NT2/D1 (cell line): ENCODE results near the gene ODAD3.
"Not testable (repeated sequence)": the region's sequence is repeated elsewhere in the genome, so short reads cannot be mapped to it uniquely, and the experiment has no call there.

Experiments used
- DNase-seq: peaks from one replicate; pipeline ENCODE4 v3.0.0-alpha.2; 2011; ENCODE audit warnings: low read depth, low spot score
- H3K27me3 ChIP-seq: 2 replicates; pipeline ENCODE4 v1.6.0; 2011; ENCODE audit warnings: mild to moderate bottlenecking; ENCODE audit not compliant: insufficient read length, insufficient read depth
- H3K36me3 ChIP-seq: 2 replicates; pipeline ENCODE4 v1.6.1; 2011; ENCODE audit warnings: mild to moderate bottlenecking, low read length, mixed read lengths; ENCODE audit not compliant: insufficient read depth, insufficient read length
- H3K4me1 ChIP-seq: 2 replicates; pipeline ENCODE4 v1.5.1; 2011; ENCODE audit not compliant: insufficient read depth, insufficient read length
- H3K4me3 ChIP-seq: 2 replicates; pipeline ENCODE4 v1.5.1; 2011; ENCODE audit warnings: low read depth; ENCODE audit not compliant: insufficient read length
- H3K9ac ChIP-seq: 2 replicates; pipeline ENCODE4 v1.6.0; 2011; ENCODE audit warnings: low read depth; ENCODE audit not compliant: insufficient read length
- H3K9me3 ChIP-seq: 2 replicates; pipeline ENCODE4 v1.5.1; 2011; ENCODE audit warnings: mild to moderate bottlenecking, low read length; ENCODE audit not compliant: insufficient read depth
- SUZ12 ChIP-seq: IDR thresholded peaks from 2 replicates; pipeline ENCODE4 v1.6.1; 2011; ENCODE audit not compliant: insufficient read length, insufficient read depth; ENCODE audit errors: extremely low read depth
- YY1 ChIP-seq: IDR thresholded peaks from 2 replicates; pipeline ENCODE4 v1.6.1; 2011; ENCODE audit not compliant: insufficient read length, insufficient read depth
- ZNF274 ChIP-seq: IDR thresholded peaks from 2 replicates; pipeline ENCODE4 v1.6.1; 2011; ENCODE audit warnings: mild to moderate bottlenecking, low read depth, low read length

The ODAD3 gene

GRCh38 chr19:11465600-11465999 is 30.7 kb upstream of the ODAD3 start:
- no peaks in the 10 kb centered on the region for H3K9me3 ChIP-seq
- H3K27me3 ChIP-seq, result no peaks in the 10 kb centered on the region
- no peak for TF ChIP-seq ZNF274
- no peak for TF ChIP-seq YY1
- TF ChIP-seq SUZ12, result no peak
- H3K4me3 ChIP-seq, result no peak overlapping the region
- H3K4me1 ChIP-seq, result peaks cover 17% of the 10 kb centered on the region
- DNase-seq, result no peak
- H3K36me3 ChIP-seq, result no peaks in the 10 kb centered on the region
- no peak overlapping the region for H3K9ac ChIP-seq

GRCh38 chr19:11464333-11465265 is 29.7 kb upstream of the ODAD3 start:
- DNase-seq, result no peak
- Histone ChIP-seq H3K36me3 (no peaks in the 10 kb centered on the region), H3K4me1 (peaks cover 17% of the 10 kb centered on the region), H3K9ac (no peak overlapping the region), H3K27me3 (no peaks in the 10 kb centered on the region), H3K9me3 (no peaks in the 10 kb centered on the region), H3K4me3 (no peak overlapping the region)
- no peak for TF ChIP-seq ZNF274
- no peak for TF ChIP-seq SUZ12
- TF ChIP-seq YY1, result no peak

GRCh38 chr19:11463391-11463790 is 28.5 kb upstream of the ODAD3 start:
- Histone ChIP-seq H3K27me3 (no peaks in the 10 kb centered on the region), H3K9me3 (no peaks in the 10 kb centered on the region), H3K36me3 (no peaks in the 10 kb centered on the region), H3K9ac (no peak overlapping the region), H3K4me1 (peaks cover 17% of the 10 kb centered on the region), H3K4me3 (no peak overlapping the region)
- TF ChIP-seq YY1, result no peak
- no peak for TF ChIP-seq ZNF274
- TF ChIP-seq SUZ12, result no peak
- DNase-seq, result no peak

DNA sequence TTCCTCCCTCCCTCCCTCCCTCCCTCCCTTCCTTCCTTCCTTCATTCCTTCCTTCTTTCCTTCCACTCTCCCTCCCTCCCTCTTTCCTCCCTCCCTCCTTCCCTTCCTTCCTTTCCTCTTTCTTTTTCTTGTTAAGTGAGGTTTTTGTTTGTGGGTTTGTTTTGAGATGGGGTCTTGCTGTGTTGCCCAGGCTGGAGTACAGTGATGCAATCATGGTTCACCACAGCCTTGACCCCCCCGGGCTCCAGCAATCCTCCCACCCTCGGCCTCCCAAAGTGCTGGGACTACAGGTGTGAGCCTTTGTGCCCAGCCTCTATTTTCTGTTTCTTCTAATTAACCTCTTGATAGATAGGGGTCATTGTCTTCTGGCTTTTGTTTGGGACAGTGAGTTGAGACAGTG is 26.5 kb upstream of the ODAD3 start:
- Histone ChIP-seq H3K4me3 (no peak overlapping the region), H3K4me1 (peaks cover 22% of the 10 kb centered on the region), H3K9me3 (no peaks in the 10 kb centered on the region), H3K27me3 (no peaks in the 10 kb centered on the region), H3K9ac (no peak overlapping the region), H3K36me3 (no peaks in the 10 kb centered on the region)
- no peak for TF ChIP-seq SUZ12
- no peak for TF ChIP-seq ZNF274
- TF ChIP-seq YY1, result no peak
- no peak for DNase-seq

- DNase-seq, result no peak
- Histone ChIP-seq H3K27me3 (no peaks in the 10 kb centered on the region), H3K36me3 (no peaks in the 10 kb centered on the region), H3K9ac (no peak overlapping the region), H3K4me3 (no peak overlapping the region), H3K4me1 (peaks cover 15% of the 10 kb centered on the region), H3K9me3 (no peaks in the 10 kb centered on the region)
- TF ChIP-seq YY1 (no peak), SUZ12 (no peak), ZNF274 (no peak)
Observed at GRCh38 chr19:11460207-11460606, 25.3 kb upstream of the ODAD3 start.

- DNase-seq, H3K9ac ChIP-seq, H3K27me3 ChIP-seq, H3K36me3 ChIP-seq, H3K4me3 ChIP-seq, H3K9me3 ChIP-seq, H3K4me1 ChIP-seq: not testable (repeated sequence)
Observed at GRCh38 chr19:11458912-11459311, 24.0 kb upstream of the ODAD3 start.

DNA sequence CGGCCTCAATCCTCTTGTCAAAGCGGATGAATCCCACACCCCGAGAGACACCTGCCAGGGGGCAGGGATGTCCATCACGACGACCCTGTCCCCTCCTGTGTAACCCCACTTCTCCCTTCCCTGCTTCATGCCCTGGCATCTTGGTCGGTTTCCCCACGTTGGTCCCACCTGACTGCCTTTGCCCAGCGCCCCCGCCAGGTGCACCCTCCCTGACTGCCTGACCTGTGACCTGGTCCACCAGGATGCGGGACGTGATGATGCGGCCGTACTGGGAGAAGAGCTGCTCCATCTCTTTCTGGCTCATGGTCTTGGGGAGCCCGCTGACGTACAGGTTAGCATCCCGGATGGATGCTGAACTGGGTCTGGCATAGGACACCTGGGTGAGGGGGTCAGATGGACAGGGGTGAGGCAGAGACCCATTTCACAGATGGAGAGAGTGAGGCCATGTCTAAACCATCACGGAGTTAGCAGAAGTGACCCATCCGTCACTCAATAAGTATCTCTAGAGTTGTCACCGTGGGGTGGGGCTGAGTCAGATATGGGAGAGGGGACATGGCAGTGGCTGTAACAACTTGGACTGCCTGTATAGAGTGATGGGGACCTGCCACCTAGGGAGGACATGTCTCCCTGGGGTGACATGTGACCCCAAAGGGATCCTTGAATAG is 23.4 kb upstream of the ODAD3 start:
- Histone ChIP-seq H3K27me3 (no peaks in the 10 kb centered on the region), H3K4me1 (peaks cover 7% of the 10 kb centered on the region), H3K9ac (no peak overlapping the region), H3K9me3 (no peaks in the 10 kb centered on the region), H3K36me3 (no peaks in the 10 kb centered on the region), H3K4me3 (no peak overlapping the region)
- no peak for TF ChIP-seq YY1
- TF ChIP-seq ZNF274, result no peak
- no peak for TF ChIP-seq SUZ12
- DNase-seq, result no peak
